ENCODE data around the gene ACY1. TPM values are rescaled to one million over a fixed set of nuclear protein-coding genes. Genes with fewer than 3 reads are reported as not detected.

Gene ACY1
- total RNA-seq, 2 experiments from 2014 or later: 4.9 TPM

DNA sequence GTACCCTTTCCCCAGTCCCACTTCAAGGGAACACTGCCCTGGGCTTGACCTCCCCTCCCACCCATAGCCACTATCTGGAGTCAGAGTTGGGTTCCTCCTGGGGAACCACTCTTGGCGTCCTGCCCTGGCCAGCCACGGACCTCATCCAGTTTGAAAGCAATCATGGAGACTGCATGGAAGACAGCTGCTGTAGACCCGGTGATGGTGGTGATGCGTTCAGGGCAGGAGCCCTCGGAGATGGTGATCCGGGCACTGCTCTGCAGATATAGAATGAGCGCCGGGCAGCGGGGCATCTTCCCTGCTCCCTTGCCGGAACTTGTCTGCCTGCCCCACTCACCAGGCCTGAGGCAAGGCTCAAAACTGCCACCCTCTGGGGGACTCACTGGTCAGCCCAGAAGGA is 22.9 kb upstream of the ACY1 start:
- H3K27me3 Mint-ChIP-seq: peaks cover 5% of the 10 kb centered on the region
- H3K4me1 ChIP-seq (ENCODE audit: insufficient read depth, low read length): peaks cover 16% of the 10 kb centered on the region
- CTCF ChIA-PET: no interaction called here
- no peak for ATAC-seq (ENCODE audit: poor library complexity)
- POLR2A ChIA-PET: no interaction called here
- H3K36me3 Mint-ChIP-seq (ENCODE audit: low read depth): peaks cover 4% of the 10 kb centered on the region
- H3K27me3 ChIP-seq (ENCODE audit: control insufficient read depth in 1 of 2, insufficient read depth in 2 of 2, low read length in 2 of 2): peaks cover 11 to 12% of the 10 kb centered on the region in 2 experiments
- H3K36me3 ChIP-seq (ENCODE audit: insufficient read depth, low read length): peaks cover 2% of the 10 kb centered on the region
- DNase-seq: no peak
- peaks cover 2% of the 10 kb centered on the region for H3K4me1 Mint-ChIP-seq (ENCODE audit: low read depth)
- H3K4me3 Mint-ChIP-seq: no peak overlapping the region
- no peaks in the 10 kb centered on the region for H3K9me3 Mint-ChIP-seq
- TF ChIP-seq, protein P1, sequence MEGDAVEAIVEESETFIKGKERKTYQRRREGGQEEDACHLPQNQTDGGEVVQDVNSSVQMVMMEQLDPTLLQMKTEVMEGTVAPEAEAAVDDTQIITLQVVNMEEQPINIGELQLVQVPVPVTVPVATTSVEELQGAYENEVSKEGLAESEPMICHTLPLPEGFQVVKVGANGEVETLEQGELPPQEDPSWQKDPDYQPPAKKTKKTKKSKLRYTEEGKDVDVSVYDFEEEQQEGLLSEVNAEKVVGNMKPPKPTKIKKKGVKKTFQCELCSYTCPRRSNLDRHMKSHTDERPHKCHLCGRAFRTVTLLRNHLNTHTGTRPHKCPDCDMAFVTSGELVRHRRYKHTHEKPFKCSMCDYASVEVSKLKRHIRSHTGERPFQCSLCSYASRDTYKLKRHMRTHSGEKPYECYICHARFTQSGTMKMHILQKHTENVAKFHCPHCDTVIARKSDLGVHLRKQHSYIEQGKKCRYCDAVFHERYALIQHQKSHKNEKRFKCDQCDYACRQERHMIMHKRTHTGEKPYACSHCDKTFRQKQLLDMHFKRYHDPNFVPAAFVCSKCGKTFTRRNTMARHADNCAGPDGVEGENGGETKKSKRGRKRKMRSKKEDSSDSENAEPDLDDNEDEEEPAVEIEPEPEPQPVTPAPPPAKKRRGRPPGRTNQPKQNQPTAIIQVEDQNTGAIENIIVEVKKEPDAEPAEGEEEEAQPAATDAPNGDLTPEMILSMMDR (IDR thresholded peaks at IDR 0.05): no peak
- no peak overlapping the region for H3K27ac Mint-ChIP-seq
- no peak overlapping the region for H3K4me3 ChIP-seq (ENCODE audit: low read length)
- H3K27ac ChIP-seq (ENCODE audit: low read depth in 1 of 2, low read length in 2 of 2): no peak overlapping the region
- H3K9me3 ChIP-seq (ENCODE audit: control insufficient read depth in 1 of 2, insufficient read depth in 1 of 2, low read length in 2 of 2): peaks cover 0 to 2% of the 10 kb centered on the region in 2 experiments
- intact Hi-C loops (cut with DNase I, micrococcal nuclease): no loop called here

DNA sequence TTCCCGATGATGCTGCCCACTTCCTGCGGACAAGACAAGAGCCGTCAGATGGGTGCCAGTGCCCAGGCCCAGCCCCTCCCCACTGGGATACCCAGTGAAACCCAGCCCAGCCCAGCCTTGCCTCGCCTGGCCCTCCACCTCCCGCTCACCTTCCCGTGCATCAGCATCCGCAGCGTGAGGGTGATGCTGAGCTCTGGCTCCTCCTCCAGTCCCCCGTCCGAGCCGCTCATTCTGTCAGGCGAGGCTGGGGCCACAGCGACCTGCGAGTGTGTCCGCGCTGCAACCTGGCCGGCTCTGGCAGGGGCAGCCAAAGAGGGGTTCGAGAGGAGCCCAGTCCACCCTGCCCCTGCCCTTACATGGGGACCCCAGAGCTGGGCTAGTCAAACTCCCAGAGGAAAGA is 22.3 kb upstream of the ACY1 start:
- POLR2A ChIA-PET: no interaction called here
- Histone ChIP-seq H3K36me3 (ENCODE audit: insufficient read depth, low read length) (peaks cover 2% of the 10 kb centered on the region), H3K4me1 (ENCODE audit: insufficient read depth, low read length) (peaks cover 18% of the 10 kb centered on the region), H3K27ac (ENCODE audit: low read depth in 1 of 2, low read length in 2 of 2) (no peak overlapping the region), H3K27me3 (ENCODE audit: control insufficient read depth in 1 of 2, insufficient read depth in 2 of 2, low read length in 2 of 2) (peaks cover 9% of the 10 kb centered on the region in 2 experiments), H3K4me3 (ENCODE audit: low read length) (no peak overlapping the region), H3K9me3 (ENCODE audit: control insufficient read depth in 1 of 2, insufficient read depth in 1 of 2, low read length in 2 of 2) (no peaks in the 10 kb centered on the region)
- TF ChIP-seq, protein P1 (IDR thresholded peaks at IDR 0.05): no peak
- Mint-ChIP-seq H3K36me3 (ENCODE audit: low read depth) (peaks cover 4% of the 10 kb centered on the region), H3K4me1 (ENCODE audit: low read depth) (peaks cover 8% of the 10 kb centered on the region), H3K27me3 (peaks cover 5% of the 10 kb centered on the region), H3K4me3 (no peak overlapping the region), H3K27ac (no peak overlapping the region), H3K9me3 (no peaks in the 10 kb centered on the region)
- ATAC-seq (ENCODE audit: poor library complexity) (no peak), DNase-seq (no peak)
- CTCF ChIA-PET: no interaction called here
- intact Hi-C loops (cut with DNase I, micrococcal nuclease): no loop called here

DNA sequence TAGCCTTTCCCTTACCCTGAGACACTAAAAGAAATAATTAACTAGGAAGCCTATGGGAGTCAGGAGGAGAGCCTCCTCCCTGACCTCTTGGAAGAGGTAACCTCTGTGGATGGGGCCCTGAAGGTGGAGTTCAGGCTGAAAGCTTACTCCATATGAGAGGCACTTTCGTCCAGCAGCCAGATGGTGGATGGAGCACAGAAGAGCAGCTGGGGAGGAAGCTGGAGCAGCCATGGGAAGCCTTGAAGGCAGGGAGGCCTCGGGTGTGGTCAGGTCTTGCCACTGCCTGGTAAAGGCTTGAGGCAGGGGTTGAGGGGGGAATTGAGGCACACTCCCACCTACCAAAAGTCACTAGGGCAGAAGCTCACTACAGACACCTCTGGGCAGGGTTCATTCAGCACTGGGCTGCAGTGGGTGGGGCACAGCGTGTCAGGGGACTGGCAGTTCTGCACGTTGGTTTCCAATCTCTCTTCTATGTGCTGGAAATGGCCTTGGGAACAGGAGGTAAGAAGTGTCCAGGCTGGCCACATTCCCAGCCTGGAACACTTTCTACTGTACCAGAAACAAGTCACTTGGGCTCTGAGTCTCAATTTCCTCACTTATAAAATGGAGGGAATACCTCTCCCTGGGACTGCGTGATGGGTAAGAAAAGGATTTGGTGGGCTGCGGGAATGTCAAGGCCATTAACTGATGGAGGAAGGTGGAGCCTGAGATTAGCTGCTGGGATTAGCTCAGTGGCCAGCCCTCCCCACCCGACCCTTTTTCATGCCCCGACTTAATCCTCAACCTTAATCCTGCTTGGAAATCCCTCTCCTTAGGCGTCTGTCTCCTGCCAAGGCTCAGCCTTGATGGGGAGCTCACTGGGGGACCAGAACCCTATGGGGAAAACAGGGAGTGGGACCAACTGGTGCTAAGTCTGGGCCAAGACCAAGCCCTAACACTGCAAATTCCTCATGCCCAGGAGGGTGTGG is 21.4 kb upstream of the ACY1 start:
- no peak overlapping the region for H3K27ac Mint-ChIP-seq
- POLR2A ChIA-PET: no interaction called here
- no peak for ATAC-seq (ENCODE audit: poor library complexity)

More for the DNA sequence above, 21.4 kb upstream of the ACY1 start:
- no peak for DNase-seq
- TF ChIP-seq, protein P1 (IDR thresholded peaks at IDR 0.05): no peak
- intact Hi-C loops (cut with DNase I, micrococcal nuclease): no loop called here
- Histone ChIP-seq H3K27ac (ENCODE audit: low read depth in 1 of 2, low read length in 2 of 2) (no peak overlapping the region), H3K27me3 (ENCODE audit: control insufficient read depth in 1 of 2, insufficient read depth in 2 of 2, low read length in 2 of 2) (peaks cover 2 to 4% of the 10 kb centered on the region in 2 experiments), H3K4me3 (ENCODE audit: low read length) (no peak overlapping the region), H3K4me1 (ENCODE audit: insufficient read depth, low read length) (peaks cover 19% of the 10 kb centered on the region), H3K9me3 (ENCODE audit: control insufficient read depth in 1 of 2, insufficient read depth in 1 of 2, low read length in 2 of 2) (no peaks in the 10 kb centered on the region), H3K36me3 (ENCODE audit: insufficient read depth, low read length) (peaks cover 2% of the 10 kb centered on the region)
- Mint-ChIP-seq H3K4me1 (ENCODE audit: low read depth) (peaks cover 14% of the 10 kb centered on the region), H3K9me3 (no peaks in the 10 kb centered on the region), H3K36me3 (ENCODE audit: low read depth) (peaks cover 4% of the 10 kb centered on the region), H3K4me3 (no peak overlapping the region), H3K27me3 (peaks cover 5% of the 10 kb centered on the region)
- CTCF ChIA-PET: interaction anchor here (4.4 kb wide), 1 partner anchor 12 kb away, joined by 14 read pairs; the partner anchor contains the start of genes ABHD14A and ABHD14B
